Upper lobe of left lung (tissue), 4 donors: ENCODE measurements around the gene FOXP4.

Experiments
- POLR2A ChIP-seq, 4 donors: fragments of 450-650 bp; IDR thresholded peaks; one replicate each; pipeline ENCODE4 v1.5.1; 2016 to 2017; ENCODE audit warnings: antibody characterized with exemption in 4 of 4, mild to moderate bottlenecking in 2 of 4
- TF ChIP-seq, protein P1 (sequence below), 6 experiments: fragments of 450-650 bp in 4 of 6; fragments of 200-600 bp in 2 of 6; sonication (generic) in 2 of 6; IDR thresholded peaks; one replicate each; pipeline ENCODE4 v1.5.1; 2016 to 2019; ENCODE audit warnings: antibody characterized with exemption in 6 of 6

- TF ChIP-seq, protein P1, sequence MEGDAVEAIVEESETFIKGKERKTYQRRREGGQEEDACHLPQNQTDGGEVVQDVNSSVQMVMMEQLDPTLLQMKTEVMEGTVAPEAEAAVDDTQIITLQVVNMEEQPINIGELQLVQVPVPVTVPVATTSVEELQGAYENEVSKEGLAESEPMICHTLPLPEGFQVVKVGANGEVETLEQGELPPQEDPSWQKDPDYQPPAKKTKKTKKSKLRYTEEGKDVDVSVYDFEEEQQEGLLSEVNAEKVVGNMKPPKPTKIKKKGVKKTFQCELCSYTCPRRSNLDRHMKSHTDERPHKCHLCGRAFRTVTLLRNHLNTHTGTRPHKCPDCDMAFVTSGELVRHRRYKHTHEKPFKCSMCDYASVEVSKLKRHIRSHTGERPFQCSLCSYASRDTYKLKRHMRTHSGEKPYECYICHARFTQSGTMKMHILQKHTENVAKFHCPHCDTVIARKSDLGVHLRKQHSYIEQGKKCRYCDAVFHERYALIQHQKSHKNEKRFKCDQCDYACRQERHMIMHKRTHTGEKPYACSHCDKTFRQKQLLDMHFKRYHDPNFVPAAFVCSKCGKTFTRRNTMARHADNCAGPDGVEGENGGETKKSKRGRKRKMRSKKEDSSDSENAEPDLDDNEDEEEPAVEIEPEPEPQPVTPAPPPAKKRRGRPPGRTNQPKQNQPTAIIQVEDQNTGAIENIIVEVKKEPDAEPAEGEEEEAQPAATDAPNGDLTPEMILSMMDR (IDR thresholded peaks at IDR 0.05) = no peak
- TF ChIP-seq POLR2A (IDR thresholded peaks at IDR 0.05) = no peak
Measured at GRCh38 chr6:41563060-41563776, 17.0 kb downstream of the FOXP4 start.
